Ureter (tissue), 1 donor: ENCODE measurements around the gene NPM1. TPM values are rescaled to one million over a fixed set of nuclear protein-coding genes. Genes with fewer than 3 reads are reported as not detected.

ENCODE experiments used
- DNase-seq: peaks from one replicate; pipeline ENCODE4 v3.0.0-alpha.2; 2020; ENCODE audit warnings: low spot score
- total RNA-seq: library from RNA; stranded (reverse); gene quantifications from one replicate; pipeline ENCODE4 v1.2.4, GENCODE V29; 2023
- donor health status: DM: yes; HTN: yes; CAD: no.

Gene NPM1
- total RNA-seq, 1 donor from 2014 or later = 877 TPM

GRCh38 chr5:171450423-171451331, 63.0 kb downstream of the NPM1 start:
- DNase-seq = peak; percentile 75

GRCh38 chr5:171451421-171451820, 63.8 kb downstream of the NPM1 start:
- DNase-seq = no peak

GRCh38 chr5:171453056-171453725, 65.5 kb downstream of the NPM1 start:
- no peak for DNase-seq

GRCh38 chr5:171453988-171454387, 66.3 kb downstream of the NPM1 start:
- DNase-seq = no peak

- no peak for DNase-seq
Measured at GRCh38 chr5:171454549-171454948, 66.9 kb downstream of the NPM1 start.

GRCh38 chr5:171455522-171455921, 67.9 kb downstream of the NPM1 start:
- DNase-seq = no peak

GRCh38 chr5:171457208-171457981, 69.7 kb downstream of the NPM1 start:
- DNase-seq = no peak

GRCh38 chr5:171459839-171460238, 72.2 kb downstream of the NPM1 start:
- no peak for DNase-seq

Other genes starting within 250 kb of the NPM1 start
- gene TLX3, start 78.6 kb upstream of the NPM1 start, total RNA-seq = not detected
- 0.81 TPM for gene FGF18, start 31.8 kb downstream of the NPM1 start, total RNA-seq